ENCODE measurements around the gene ADGRG1. TPM values are rescaled to one million over a fixed set of nuclear protein-coding genes. Genes with fewer than 3 reads are reported as not detected.

ADGRG1 gene
- total RNA-seq = 10 to 100 TPM in 1 of 2 donors, 1 to 10 TPM in 1; 9.0 to 21.3 TPM

- Mint-ChIP-seq H3K4me3 (peak within 1 kb of the TSS; percentile 69 to 76), H3K27ac (peak within 1 kb of the TSS; percentile 71), H3K36me3 (ENCODE audit: insufficient read depth in 2 of 2) (peaks cover 0 to 4% of the 10 kb centered on the region in 2 donors), H3K27me3 (ENCODE audit: low read depth) (peaks cover 24% of the 10 kb centered on the region), H3K9me3 (no peaks in the 10 kb centered on the region), H3K4me1 (ENCODE audit: low read depth) (peaks cover 22% of the 10 kb centered on the region)
- DNase-seq (peak; percentile 70 to 79), ATAC-seq (replicated peaks in 1 of 2) (peak; percentile 90 to 95)
Observed at GRCh38 chr16:57628008-57628781, at the start of gene ADGRG1. ADGRG1 (plus strand) TSS chr16:57628630; CDS start chr16:57650288, 21,658 bp downstream.

GRCh38 chr16:57579361-57579665 is 49.1 kb upstream of the ADGRG1 start:
- Mint-ChIP-seq H3K27me3 (ENCODE audit: low read depth) (no peaks in the 10 kb centered on the region), H3K4me1 (ENCODE audit: low read depth) (peaks cover 36% of the 10 kb centered on the region), H3K36me3 (ENCODE audit: insufficient read depth in 2 of 2) (peaks cover 0 to 4% of the 10 kb centered on the region in 2 donors), H3K4me3 (peak overlapping the region in 1 of 2 donors; percentile 42), H3K27ac (peak overlapping the region; percentile 88), H3K9me3 (no peaks in the 10 kb centered on the region)
- DNase-seq (no peak), ATAC-seq (replicated peaks in 1 of 2) (no peak)

- H3K27me3 Mint-ChIP-seq (ENCODE audit: low read depth) = no peaks in the 10 kb centered on the region
- no peak for DNase-seq
- H3K9me3 Mint-ChIP-seq = no peaks in the 10 kb centered on the region
- peak overlapping the region in 1 of 2 donors; percentile 57 for H3K4me3 Mint-ChIP-seq
- ATAC-seq (replicated peaks in 1 of 2) = peak; percentile 42 to 49
- peaks cover 21% of the 10 kb centered on the region for H3K4me1 Mint-ChIP-seq (ENCODE audit: low read depth)
- H3K27ac Mint-ChIP-seq = peak overlapping the region; percentile 89
- no peaks in the 10 kb centered on the region for H3K36me3 Mint-ChIP-seq (ENCODE audit: insufficient read depth in 2 of 2)
Observed at GRCh38 chr16:57585051-57585687, 43.3 kb upstream of the ADGRG1 start.

- Mint-ChIP-seq H3K27me3 (ENCODE audit: low read depth) (no peaks in the 10 kb centered on the region), H3K4me3 (no peak overlapping the region), H3K9me3 (peaks cover 3 to 5% of the 10 kb centered on the region in 2 donors), H3K27ac (no peak overlapping the region), H3K4me1 (ENCODE audit: low read depth) (peaks cover 54% of the 10 kb centered on the region), H3K36me3 (ENCODE audit: insufficient read depth in 2 of 2) (peaks cover 0 to 3% of the 10 kb centered on the region in 2 donors)
- no peak for ATAC-seq (replicated peaks in 1 of 2)
- no peak for DNase-seq
Observed at GRCh38 chr16:57588831-57589230, 39.6 kb upstream of the ADGRG1 start.

GRCh38 chr16:57589374-57589773 is 39.1 kb upstream of the ADGRG1 start:
- no peak overlapping the region for H3K4me3 Mint-ChIP-seq
- DNase-seq (no peak), ATAC-seq (replicated peaks in 1 of 2) (no peak)
- peaks cover 3 to 5% of the 10 kb centered on the region in 2 donors for H3K9me3 Mint-ChIP-seq
- H3K27ac Mint-ChIP-seq = no peak overlapping the region
- H3K4me1 Mint-ChIP-seq (ENCODE audit: low read depth) = peaks cover 54% of the 10 kb centered on the region
- peaks cover 0 to 3% of the 10 kb centered on the region in 2 donors for H3K36me3 Mint-ChIP-seq (ENCODE audit: insufficient read depth in 2 of 2)
- H3K27me3 Mint-ChIP-seq (ENCODE audit: low read depth) = no peaks in the 10 kb centered on the region

- peaks cover 41% of the 10 kb centered on the region for H3K4me1 Mint-ChIP-seq (ENCODE audit: low read depth)
- peak overlapping the region; percentile 72 to 82 for H3K4me3 Mint-ChIP-seq
- peaks cover 6 to 9% of the 10 kb centered on the region in 2 donors for H3K9me3 Mint-ChIP-seq
- DNase-seq = no peak
- H3K27me3 Mint-ChIP-seq (ENCODE audit: low read depth) = no peaks in the 10 kb centered on the region
- H3K36me3 Mint-ChIP-seq (ENCODE audit: insufficient read depth in 2 of 2) = peaks cover 6 to 7% of the 10 kb centered on the region in 2 donors
- peak overlapping the region; percentile 58 for H3K27ac Mint-ChIP-seq
- ATAC-seq (replicated peaks in 1 of 2) = peak in 1 of 2 donors; percentile 10
Observed at GRCh38 chr16:57590654-57591085, 37.8 kb upstream of the ADGRG1 start.

- peak; percentile 95 for ATAC-seq (replicated peaks in 1 of 2)
- Mint-ChIP-seq H3K36me3 (ENCODE audit: insufficient read depth in 2 of 2) (peaks cover 7 to 8% of the 10 kb centered on the region in 2 donors), H3K4me3 (peak overlapping the region; percentile 72 to 82), H3K9me3 (peaks cover 7 to 11% of the 10 kb centered on the region in 2 donors), H3K27me3 (ENCODE audit: low read depth) (no peaks in the 10 kb centered on the region), H3K4me1 (ENCODE audit: low read depth) (peaks cover 35% of the 10 kb centered on the region), H3K27ac (peak overlapping the region; percentile 57)
- peak; percentile 80 to 89 for DNase-seq
Observed at GRCh38 chr16:57591086-57591869, 37.2 kb upstream of the ADGRG1 start.

GRCh38 chr16:57591870-57592485 is 36.5 kb upstream of the ADGRG1 start:
- Mint-ChIP-seq H3K4me1 (ENCODE audit: low read depth) (peaks cover 34% of the 10 kb centered on the region), H3K4me3 (peak overlapping the region; percentile 72 to 82), H3K9me3 (peaks cover 7 to 11% of the 10 kb centered on the region in 2 donors), H3K27me3 (ENCODE audit: low read depth) (no peaks in the 10 kb centered on the region), H3K27ac (peak overlapping the region; percentile 57), H3K36me3 (ENCODE audit: insufficient read depth in 2 of 2) (peaks cover 8 to 14% of the 10 kb centered on the region in 2 donors)
- DNase-seq (no peak), ATAC-seq (replicated peaks in 1 of 2) (no peak)

GRCh38 chr16:57592591-57593003 is 35.8 kb upstream of the ADGRG1 start:
- Mint-ChIP-seq H3K27ac (peak overlapping the region; percentile 52), H3K36me3 (ENCODE audit: insufficient read depth in 2 of 2) (peaks cover 9 to 18% of the 10 kb centered on the region in 2 donors), H3K4me3 (peak overlapping the region; percentile 72 to 82), H3K27me3 (ENCODE audit: low read depth) (no peaks in the 10 kb centered on the region), H3K4me1 (ENCODE audit: low read depth) (peaks cover 34% of the 10 kb centered on the region), H3K9me3 (peaks cover 7 to 13% of the 10 kb centered on the region in 2 donors)
- peak; percentile 66 to 67 for ATAC-seq (replicated peaks in 1 of 2)
- peak; percentile 76 to 80 for DNase-seq

GRCh38 chr16:57593021-57593420 is 35.4 kb upstream of the ADGRG1 start:
- ATAC-seq (replicated peaks in 1 of 2) = no peak
- H3K36me3 Mint-ChIP-seq (ENCODE audit: insufficient read depth in 2 of 2) = peaks cover 9 to 22% of the 10 kb centered on the region in 2 donors
- no peaks in the 10 kb centered on the region for H3K27me3 Mint-ChIP-seq (ENCODE audit: low read depth)
- peak overlapping the region; percentile 72 to 82 for H3K4me3 Mint-ChIP-seq
- peaks cover 34% of the 10 kb centered on the region for H3K4me1 Mint-ChIP-seq (ENCODE audit: low read depth)
- no peak for DNase-seq
- peaks cover 7 to 13% of the 10 kb centered on the region in 2 donors for H3K9me3 Mint-ChIP-seq
- peak overlapping the region; percentile 52 for H3K27ac Mint-ChIP-seq

GRCh38 chr16:57593990-57594389 is 34.4 kb upstream of the ADGRG1 start:
- no peak for ATAC-seq (replicated peaks in 1 of 2)
- Mint-ChIP-seq H3K9me3 (peaks cover 12 to 16% of the 10 kb centered on the region in 2 donors), H3K4me3 (no peak overlapping the region), H3K36me3 (ENCODE audit: insufficient read depth in 2 of 2) (peaks cover 14 to 29% of the 10 kb centered on the region in 2 donors), H3K4me1 (ENCODE audit: low read depth) (peaks cover 34% of the 10 kb centered on the region), H3K27me3 (ENCODE audit: low read depth) (no peaks in the 10 kb centered on the region), H3K27ac (no peak overlapping the region)
- DNase-seq = no peak

GRCh38 chr16:57594531-57595031 is 33.8 kb upstream of the ADGRG1 start:
- Mint-ChIP-seq H3K4me1 (ENCODE audit: low read depth) (peaks cover 34% of the 10 kb centered on the region), H3K27me3 (ENCODE audit: low read depth) (no peaks in the 10 kb centered on the region), H3K27ac (peak overlapping the region; percentile 24), H3K9me3 (peaks cover 13 to 16% of the 10 kb centered on the region in 2 donors), H3K4me3 (no peak overlapping the region), H3K36me3 (ENCODE audit: insufficient read depth in 2 of 2) (peaks cover 16 to 34% of the 10 kb centered on the region in 2 donors)
- ATAC-seq (replicated peaks in 1 of 2) = no peak
- DNase-seq = no peak
